Astrocyte of the cerebellum (primary cell): ENCODE data around the gene C10orf95.

Source experiments
- DNase-seq: peaks from one replicate; pipeline ENCODE4 v3.0.0-alpha.2; 2011; ENCODE audit warnings: low read depth
- H3K4me3 ChIP-seq: 2 replicates; pipeline ENCODE4 v1.5.1; 2011; ENCODE audit warnings: mild to moderate bottlenecking, low read depth, low read length, moderate library complexity
- in situ Hi-C: cut with HindIII; loops from 2 replicates; pipeline ENCODE4 v1.10.0; 2017; ENCODE audit warnings: low sequenced_read_pairs
- TF ChIP-seq, protein P1 (sequence below): IDR thresholded peaks from 2 replicates; pipeline ENCODE4 v1.5.1; 2012; ENCODE audit warnings: low read length, low read depth, moderate library complexity, mild to moderate bottlenecking; ENCODE audit errors: missing control alignments

C10orf95 gene

DNA sequence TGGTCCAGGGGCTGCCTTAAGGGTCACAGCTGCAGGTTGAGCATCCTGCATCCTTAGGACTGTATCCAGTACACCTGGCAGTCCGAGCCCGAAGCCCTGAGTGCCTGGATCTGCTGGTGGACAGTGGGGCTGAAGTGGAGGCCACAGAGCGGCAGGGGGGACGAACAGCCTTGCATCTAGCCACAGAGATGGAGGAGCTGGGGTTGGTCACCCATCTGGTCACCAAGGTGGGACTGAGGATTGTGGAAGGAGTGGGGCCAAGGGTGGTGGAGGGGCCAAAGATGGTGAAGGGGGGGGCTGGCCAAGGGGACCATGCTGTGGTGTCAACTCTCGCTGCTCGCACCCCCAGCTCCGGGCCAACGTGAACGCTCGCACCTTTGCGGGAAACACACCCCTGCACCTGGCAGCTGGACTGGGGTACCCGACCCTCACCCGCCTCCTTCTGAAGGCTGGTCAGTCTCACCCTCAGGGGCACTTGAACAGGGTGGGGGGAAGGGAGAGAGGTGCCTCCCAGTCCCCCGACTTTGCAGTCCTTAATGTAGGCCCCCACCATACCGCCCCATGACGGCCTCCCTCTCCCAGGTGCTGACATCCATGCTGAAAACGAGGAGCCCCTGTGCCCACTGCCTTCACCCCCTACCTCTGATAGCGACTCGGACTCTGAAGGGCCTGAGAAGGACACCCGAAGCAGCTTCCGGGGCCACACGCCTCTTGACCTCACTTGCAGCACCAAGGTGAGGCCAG is 50.6 kb downstream of the C10orf95 start:
- H3K4me3 ChIP-seq = no peak overlapping the region
- no peak for DNase-seq
- in situ Hi-C loops = no loop called here
- TF ChIP-seq, protein P1, sequence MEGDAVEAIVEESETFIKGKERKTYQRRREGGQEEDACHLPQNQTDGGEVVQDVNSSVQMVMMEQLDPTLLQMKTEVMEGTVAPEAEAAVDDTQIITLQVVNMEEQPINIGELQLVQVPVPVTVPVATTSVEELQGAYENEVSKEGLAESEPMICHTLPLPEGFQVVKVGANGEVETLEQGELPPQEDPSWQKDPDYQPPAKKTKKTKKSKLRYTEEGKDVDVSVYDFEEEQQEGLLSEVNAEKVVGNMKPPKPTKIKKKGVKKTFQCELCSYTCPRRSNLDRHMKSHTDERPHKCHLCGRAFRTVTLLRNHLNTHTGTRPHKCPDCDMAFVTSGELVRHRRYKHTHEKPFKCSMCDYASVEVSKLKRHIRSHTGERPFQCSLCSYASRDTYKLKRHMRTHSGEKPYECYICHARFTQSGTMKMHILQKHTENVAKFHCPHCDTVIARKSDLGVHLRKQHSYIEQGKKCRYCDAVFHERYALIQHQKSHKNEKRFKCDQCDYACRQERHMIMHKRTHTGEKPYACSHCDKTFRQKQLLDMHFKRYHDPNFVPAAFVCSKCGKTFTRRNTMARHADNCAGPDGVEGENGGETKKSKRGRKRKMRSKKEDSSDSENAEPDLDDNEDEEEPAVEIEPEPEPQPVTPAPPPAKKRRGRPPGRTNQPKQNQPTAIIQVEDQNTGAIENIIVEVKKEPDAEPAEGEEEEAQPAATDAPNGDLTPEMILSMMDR = no peak

GRCh38 chr10:102400076-102400475 is 51.3 kb downstream of the C10orf95 start:
- in situ Hi-C loops = no loop called here
- DNase-seq = no peak
- no peak overlapping the region for H3K4me3 ChIP-seq
- TF ChIP-seq, protein P1 = no peak
